Measurements from ENCODE around the gene OPN1SW. TPM values are rescaled to one million over a fixed set of nuclear protein-coding genes. Genes with fewer than 3 reads are reported as not detected.

The OPN1SW gene
- total RNA-seq, 1 donor from 2014 or later = not detected

GRCh38 chr7:128770233-128770632 lies 5.4 kb downstream of the OPN1SW start:
- Histone ChIP-seq H3K27ac (no peak overlapping the region), H3K36me3 (peaks cover 30 to 72% of the 10 kb centered on the region in 2 donors), H3K4me3 (no peak overlapping the region), H3K27me3 (no peaks in the 10 kb centered on the region), H3K4me1 (peaks cover 0 to 5% of the 10 kb centered on the region in 2 donors), H3K9me3 (no peaks in the 10 kb centered on the region)
- no peak for DNase-seq (ENCODE audit: low spot score in 2 of 2)
- TF ChIP-seq CTCF (IDR thresholded peaks at IDR 0.05) = no peak
- intact Hi-C loops (cut with DNase I) = no loop called here

- intact Hi-C loops (cut with DNase I) = loop anchor here (1.0 kb wide), 1 partner anchor 10 kb away; no protein-coding TSS in a partner anchor
Measured at GRCh38 chr7:128767475-128768110, 8.0 kb downstream of the OPN1SW start.

GRCh38 chr7:128763541-128763940 lies 12.1 kb downstream of the OPN1SW start:
- Histone ChIP-seq H3K4me1 (peaks cover 0 to 5% of the 10 kb centered on the region in 2 donors), H3K27me3 (no peaks in the 10 kb centered on the region), H3K36me3 (peaks cover 31 to 82% of the 10 kb centered on the region in 2 donors), H3K4me3 (no peak overlapping the region), H3K27ac (no peak overlapping the region), H3K9me3 (no peaks in the 10 kb centered on the region)
- TF ChIP-seq CTCF (IDR thresholded peaks at IDR 0.05) = no peak
- intact Hi-C loops (cut with DNase I) = no loop called here
- DNase-seq (ENCODE audit: low spot score in 2 of 2) = no peak

More at GRCh38 chr7:128767475-128768110, 8.0 kb downstream of the OPN1SW start:
- H3K4me1 ChIP-seq = peaks cover 0 to 5% of the 10 kb centered on the region in 2 donors
- H3K36me3 ChIP-seq = peaks cover 20 to 80% of the 10 kb centered on the region in 2 donors
- no peak for DNase-seq (ENCODE audit: low spot score in 2 of 2)
- H3K4me3 ChIP-seq = no peak overlapping the region
- H3K9me3 ChIP-seq = no peaks in the 10 kb centered on the region
- H3K27ac ChIP-seq = peak overlapping the region; percentile 43 to 60
- TF ChIP-seq CTCF (IDR thresholded peaks at IDR 0.05) = no peak
- H3K27me3 ChIP-seq = no peaks in the 10 kb centered on the region

- Histone ChIP-seq H3K36me3 (peaks cover 41 to 67% of the 10 kb centered on the region in 2 donors), H3K4me3 (no peak overlapping the region)
- intact Hi-C loops (cut with DNase I) = loop anchor here (5.0 kb wide), 2 partner anchors 33 to 73 kb away; partner anchors contain the start of genes CCDC136 and FLNC
Measured at GRCh38 chr7:128759242-128759641, 16.4 kb downstream of the OPN1SW start.

GRCh38 chr7:128758553-128758952 lies 17.0 kb downstream of the OPN1SW start:
- H3K9me3 ChIP-seq = no peaks in the 10 kb centered on the region
- TF ChIP-seq CTCF (IDR thresholded peaks at IDR 0.05) = no peak
- no peaks in the 10 kb centered on the region for H3K27me3 ChIP-seq
- no peak for DNase-seq (ENCODE audit: low spot score in 2 of 2)
- H3K4me3 ChIP-seq = no peak overlapping the region
- peak overlapping the region in 1 of 2 donors; percentile 14 for H3K27ac ChIP-seq
- intact Hi-C loops (cut with DNase I) = loop anchor here (5.0 kb wide), 2 partner anchors 34 to 74 kb away; partner anchors contain the start of genes CCDC136 and FLNC
- H3K36me3 ChIP-seq = peaks cover 47 to 68% of the 10 kb centered on the region in 2 donors
- peaks cover 6 to 15% of the 10 kb centered on the region in 2 donors for H3K4me1 ChIP-seq

More at GRCh38 chr7:128759242-128759641, 16.4 kb downstream of the OPN1SW start:
- Histone ChIP-seq H3K27ac (no peak overlapping the region), H3K9me3 (no peaks in the 10 kb centered on the region), H3K27me3 (no peaks in the 10 kb centered on the region), H3K4me1 (peaks cover 6 to 15% of the 10 kb centered on the region in 2 donors)
- TF ChIP-seq CTCF (IDR thresholded peaks at IDR 0.05) = no peak
- no peak for DNase-seq (ENCODE audit: low spot score in 2 of 2)

All from ascending aorta (tissue), 2 donors.